DND-41 (cell line): Measurements from ENCODE around the gene ULBP3.

ENCODE experiments used
- CTCF ChIP-seq: IDR thresholded peaks from 2 replicates; pipeline ENCODE4 v1.5.1; 2012; ENCODE audit warnings: borderline replicate concordance, low read length, moderate library complexity, mild to moderate bottlenecking; ENCODE audit not compliant: poor library complexity, severe bottlenecking; ENCODE audit errors: extremely low read depth
- EZH2 ChIP-seq: IDR thresholded peaks from 3 replicates; pipeline ENCODE4 v1.6.1; 2012; ENCODE audit warnings: borderline replicate concordance, low read depth, mild to moderate bottlenecking, moderate library complexity, low read length, inconsistent platforms; ENCODE audit not compliant: severe bottlenecking

- TF ChIP-seq CTCF (no peak), EZH2 (no peak)
Measured at GRCh38 chr6:150037526-150038201, 31.3 kb downstream of the ULBP3 start.
